GM21360 (cell line): ENCODE measurements around the gene HDAC5.
"Not testable (repeated sequence)": the region's sequence is repeated elsewhere in the genome, so short reads cannot be mapped to it uniquely, and the experiment has no call there.

Experiments
- ATAC-seq: cut with Tn5 transposase; IDR thresholded peaks from one replicate; pipeline ENCODE4 v1.9.1; 2021; ENCODE audit warnings: mild to moderate bottlenecking, moderate library complexity; ENCODE audit not compliant: unreplicated experiment

The HDAC5 gene

DNA sequence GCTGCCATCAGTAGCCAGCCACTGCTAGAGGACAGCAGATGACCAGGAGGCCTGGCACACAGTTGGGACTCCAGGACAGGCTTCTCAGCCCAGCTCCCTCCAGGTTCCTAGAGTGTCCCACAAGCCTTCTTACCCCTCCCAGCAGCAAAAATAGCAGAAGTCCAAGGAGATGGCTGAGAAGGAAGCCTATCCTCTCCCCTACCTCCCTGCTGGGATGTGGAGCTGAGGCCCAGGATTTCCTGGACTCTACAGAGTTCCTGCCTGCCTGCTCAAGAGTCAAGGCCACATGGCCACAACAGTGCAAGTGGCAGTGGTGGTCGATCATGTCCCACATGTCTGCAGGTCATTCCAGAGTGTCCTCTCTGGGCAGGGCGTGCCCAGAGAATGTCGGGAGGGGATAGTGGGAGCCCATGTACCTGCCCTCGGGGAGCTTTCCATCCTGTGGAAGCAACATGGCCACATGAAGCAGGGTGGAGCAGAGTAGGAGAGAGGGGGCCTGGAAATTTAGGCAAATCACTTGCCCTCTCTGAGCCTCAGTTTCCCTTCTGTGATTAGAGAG lies 10.6 kb upstream of the HDAC5 start:
- ATAC-seq: no peak

DNA sequence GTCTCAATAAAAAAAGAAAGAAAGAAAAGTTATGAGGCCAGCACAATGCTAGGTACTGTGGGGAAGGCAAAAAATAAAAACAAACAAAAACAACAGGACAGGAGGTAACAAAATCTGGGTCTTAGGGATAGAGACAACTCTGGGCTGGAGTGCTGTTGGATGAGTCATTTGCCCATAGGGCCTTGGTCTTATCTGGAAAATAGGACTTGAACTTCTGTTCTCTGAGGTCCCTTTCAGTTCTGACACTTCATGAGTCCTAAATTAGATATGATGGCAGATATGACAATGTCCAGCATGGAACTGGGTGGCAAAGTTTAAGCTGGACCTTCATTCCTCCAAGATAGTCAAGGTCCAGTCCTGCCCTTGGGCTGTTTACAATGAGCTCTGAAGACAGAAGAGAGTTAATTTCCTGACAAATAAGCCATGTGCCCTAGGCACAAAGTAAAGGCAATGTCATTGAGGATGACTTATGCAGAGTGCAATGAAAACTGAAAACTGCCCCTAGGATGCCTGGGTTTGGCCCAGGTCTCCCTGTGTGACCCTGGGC lies 8.9 kb upstream of the HDAC5 start:
- no peak for ATAC-seq

DNA sequence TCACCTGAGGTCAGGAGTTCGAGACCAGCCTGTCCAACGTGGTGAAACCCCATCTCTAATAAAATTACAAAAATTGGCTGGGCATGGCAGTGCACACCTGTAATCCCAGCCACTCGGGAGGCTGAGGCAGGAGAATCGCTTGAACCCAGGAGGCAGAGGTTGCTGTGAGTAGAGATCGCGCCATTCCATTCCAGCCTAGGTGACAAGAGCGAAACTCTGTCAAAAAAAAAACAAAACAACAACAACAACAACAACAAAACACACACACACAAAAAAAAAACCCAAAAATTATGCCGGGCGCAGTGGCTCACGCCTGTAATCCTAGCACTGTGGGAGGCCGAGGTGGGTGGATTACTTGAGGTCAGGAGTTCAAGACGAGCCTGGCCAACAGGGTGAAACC lies 7.9 kb upstream of the HDAC5 start:
- not testable (repeated sequence) for ATAC-seq

DNA sequence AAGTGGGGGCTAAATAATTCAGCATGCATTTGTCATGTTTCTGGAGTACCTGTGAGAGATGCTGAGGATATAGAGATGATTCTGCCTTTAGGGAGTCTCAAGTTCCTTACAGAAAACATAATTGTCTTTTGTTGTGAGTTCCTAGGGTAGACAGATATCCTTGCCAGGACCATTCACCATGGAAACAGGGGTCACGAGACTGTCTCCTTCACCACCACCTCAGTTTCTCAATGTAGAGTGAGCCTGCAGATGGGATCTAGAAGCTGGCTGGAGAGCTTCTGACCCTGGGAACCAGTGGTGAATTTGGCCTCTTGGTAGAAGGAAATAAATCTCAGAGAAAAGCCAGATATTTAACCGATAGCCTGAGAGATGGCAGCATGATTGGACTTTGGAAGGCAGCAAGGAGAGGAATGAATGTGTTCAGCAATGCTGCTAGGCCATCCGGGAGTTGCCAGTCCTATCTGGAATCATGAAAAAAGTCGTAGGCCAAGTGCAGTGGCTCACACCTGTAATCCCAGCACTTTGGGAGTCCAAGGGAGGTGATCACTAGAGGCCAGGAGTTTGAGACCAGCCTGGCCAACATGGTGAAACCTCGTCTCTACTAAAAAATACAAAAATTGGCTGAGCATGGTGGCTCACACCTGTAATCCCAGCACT lies 7.4 kb upstream of the HDAC5 start:
- no peak for ATAC-seq

DNA sequence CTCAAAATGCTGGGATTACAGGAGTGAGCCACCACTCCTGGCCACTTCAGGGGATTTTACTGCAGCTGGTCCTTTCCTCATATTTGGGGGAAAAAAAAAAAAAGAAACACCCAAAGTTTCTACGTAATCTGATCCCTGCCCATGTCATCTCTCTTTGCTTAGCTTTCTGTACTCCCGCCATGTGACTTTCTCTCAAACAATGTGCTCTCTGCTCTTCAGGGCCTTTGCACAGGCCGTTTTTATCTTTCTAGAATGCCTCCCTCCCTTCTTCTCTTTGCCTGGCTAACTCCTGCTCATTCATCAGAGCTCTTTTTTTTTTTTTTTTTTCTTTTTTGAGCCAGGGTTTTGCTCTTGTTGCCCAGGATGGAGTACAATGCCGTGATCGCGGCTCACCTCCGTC lies 4.9 kb upstream of the HDAC5 start:
- no peak for ATAC-seq

DNA sequence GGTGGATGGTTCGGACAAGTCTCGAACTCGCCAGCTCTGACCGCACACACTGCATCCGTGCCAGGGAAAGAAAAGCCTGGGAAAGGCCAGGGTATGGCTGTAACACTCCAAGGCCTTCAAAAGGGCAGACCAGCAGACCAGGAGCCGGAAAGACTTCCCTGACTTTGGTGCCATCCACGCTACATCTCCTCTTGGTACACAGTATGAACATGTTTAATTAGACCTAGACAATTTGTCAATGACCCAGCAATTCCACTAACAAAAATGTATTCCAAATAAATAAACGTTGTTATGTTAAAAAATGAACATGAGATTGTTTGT lies 637 bp upstream of the HDAC5 start:
- ATAC-seq: no peak

DNA sequence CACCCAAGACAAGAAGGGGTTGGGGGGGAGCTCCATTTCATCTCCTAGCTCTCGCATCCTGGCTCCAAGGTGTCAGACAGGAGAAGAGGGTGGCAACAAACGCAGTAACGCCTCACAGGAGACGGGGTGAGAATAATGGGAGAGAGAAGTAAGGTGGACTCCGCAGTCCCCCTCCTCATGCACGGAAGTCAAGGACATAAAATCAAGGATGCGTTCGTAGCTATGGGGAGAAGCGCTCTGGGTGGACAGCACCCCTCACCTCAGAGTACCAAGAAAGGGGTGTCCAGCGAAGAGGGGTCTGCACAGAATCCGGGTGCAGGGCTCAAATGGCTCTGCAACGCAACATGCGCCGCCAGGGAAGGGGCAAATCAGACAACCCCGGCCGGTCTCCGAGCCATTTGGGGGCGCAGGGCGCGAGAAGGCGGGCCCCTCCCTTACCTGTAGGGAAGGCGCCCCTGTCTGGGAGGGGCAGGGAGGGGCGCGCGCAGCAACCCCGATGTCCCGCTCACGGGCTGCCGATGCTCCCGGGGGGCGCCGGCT lies 555 bp downstream of the HDAC5 start:
- peak; percentile 5 for ATAC-seq

DNA sequence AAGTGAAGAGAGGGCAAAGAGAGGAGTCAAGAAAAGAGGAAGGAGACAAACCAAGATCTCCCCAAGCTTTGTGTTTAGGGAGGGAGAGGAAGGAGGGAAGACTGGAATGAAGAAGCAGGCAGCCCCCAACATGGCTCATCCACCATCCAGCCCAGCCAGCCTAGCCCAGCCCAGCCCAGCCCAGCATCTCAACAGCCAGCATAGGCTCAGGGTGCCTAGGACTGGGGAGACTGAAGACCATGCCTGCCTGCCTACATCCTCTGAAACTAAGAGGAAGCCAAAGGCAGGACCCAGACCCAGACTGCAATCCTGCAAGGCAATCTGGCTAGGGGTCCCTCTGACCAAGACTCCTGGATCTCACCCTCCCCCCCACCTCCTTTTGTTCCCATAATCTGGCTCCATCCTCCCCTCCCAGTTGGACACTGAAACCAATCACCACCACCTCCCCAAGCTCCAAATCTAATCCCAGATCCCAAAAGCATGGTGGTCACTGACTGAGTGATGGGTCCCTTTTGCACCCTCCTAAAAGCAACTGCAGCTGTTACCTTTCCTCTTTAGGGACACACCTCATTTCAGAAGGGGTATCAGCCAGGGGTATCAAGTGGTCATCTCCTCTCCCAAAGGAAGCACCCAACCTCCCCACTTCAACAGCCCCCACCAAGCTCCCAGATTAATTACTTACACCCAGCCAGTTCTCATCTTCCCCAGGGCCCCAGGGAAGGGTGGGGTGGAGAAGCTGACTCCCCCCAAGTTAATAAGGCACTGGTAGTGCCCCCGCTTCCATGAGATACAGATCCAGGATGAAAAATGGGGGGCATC lies 1.2 kb downstream of the HDAC5 start:
- no peak for ATAC-seq

DNA sequence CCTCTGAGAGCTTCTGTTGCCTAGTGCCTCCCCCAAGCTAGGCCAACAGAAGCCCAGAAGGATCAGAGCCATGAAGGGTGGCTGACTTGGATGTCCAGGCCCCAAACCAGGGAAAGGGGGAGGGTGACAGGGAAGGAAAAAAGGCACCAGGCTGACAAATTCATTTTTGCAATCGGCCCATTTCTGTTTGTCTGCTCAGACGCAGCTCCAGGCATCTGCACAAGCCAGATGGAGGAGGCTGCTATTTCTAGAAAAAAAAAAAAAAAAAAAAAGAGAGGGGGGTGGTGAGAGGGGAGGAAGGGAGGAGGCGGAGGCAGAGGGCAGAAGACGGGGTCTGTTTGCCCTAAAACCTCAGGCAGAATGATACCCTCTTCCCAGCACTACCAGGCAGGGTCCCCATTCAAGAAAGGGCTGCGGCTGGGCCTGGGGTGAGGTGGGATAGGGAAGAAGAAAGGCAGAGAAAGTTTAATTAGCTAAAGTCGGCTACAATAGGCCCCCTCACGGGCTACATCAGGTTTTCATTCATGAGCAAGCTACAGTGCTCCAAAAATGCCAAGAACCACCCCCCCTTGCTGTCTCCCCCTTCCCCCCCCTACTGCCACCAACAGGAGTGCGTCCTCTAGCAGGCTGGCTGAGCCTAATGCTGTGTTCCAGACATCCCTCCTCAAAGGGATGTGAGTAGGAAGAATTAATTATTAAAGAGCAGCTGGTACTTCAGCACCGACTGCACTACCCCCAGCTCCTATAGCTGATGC lies 2.4 kb downstream of the HDAC5 start:
- ATAC-seq: no peak

DNA sequence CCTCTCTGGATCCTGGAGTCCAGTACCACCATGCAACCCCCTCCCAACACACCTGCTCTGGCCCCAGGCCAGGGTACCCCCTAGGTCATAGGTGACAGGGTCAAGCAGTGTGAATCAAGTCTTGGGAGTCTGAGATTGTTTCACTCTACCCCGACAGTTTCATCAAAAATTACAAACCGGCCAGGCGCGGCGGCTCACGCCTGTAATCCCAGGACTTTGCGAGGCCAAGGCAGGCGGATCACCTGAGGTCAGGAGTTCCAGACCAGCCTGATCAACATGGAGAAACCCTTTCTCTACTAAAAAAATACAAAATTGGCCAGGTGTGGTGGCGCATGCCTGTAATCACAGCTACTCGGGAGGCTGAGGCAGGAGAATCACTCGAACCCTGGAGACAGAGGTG lies 3.2 kb downstream of the HDAC5 start:
- not testable (repeated sequence) for ATAC-seq

DNA sequence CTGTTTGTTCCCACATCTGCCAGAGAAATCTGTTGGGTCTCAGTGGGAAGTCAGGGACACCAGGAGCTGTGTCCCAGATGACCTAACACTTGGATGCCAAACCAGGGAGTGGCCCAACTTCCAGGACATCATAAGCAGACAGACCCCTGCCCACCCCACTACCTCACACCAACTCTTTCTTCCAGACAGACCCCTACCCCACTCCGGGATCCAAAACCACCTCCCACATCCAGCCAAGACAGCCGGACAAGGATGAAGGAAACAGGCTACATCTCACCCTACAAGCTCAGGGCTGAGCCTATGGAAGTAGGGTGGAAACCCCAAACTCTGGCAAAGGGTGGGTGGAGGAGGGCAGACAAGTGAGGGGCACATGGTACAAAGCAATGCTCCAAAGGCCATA lies 3.6 kb downstream of the HDAC5 start:
- ATAC-seq: no peak

DNA sequence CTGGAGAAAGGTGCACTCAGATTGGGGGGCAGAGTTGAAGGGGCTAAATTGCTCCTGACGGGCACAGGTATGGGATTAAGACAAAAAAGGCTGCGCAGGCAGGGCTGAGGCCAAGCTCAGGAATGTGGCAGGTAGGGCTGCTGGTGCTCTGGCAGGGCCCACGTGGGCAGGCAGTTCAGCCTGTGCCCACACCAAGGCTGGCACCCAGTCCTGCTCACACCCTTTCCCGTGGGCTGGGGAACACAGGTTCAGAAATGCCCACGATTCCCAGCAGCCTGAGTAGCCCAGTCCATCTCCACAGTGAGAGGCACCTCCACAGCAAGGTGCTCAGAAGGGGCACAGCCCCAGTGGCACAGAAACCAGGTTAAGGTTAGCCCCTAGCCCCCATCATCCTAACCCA lies 4.4 kb downstream of the HDAC5 start:
- no peak for ATAC-seq

DNA sequence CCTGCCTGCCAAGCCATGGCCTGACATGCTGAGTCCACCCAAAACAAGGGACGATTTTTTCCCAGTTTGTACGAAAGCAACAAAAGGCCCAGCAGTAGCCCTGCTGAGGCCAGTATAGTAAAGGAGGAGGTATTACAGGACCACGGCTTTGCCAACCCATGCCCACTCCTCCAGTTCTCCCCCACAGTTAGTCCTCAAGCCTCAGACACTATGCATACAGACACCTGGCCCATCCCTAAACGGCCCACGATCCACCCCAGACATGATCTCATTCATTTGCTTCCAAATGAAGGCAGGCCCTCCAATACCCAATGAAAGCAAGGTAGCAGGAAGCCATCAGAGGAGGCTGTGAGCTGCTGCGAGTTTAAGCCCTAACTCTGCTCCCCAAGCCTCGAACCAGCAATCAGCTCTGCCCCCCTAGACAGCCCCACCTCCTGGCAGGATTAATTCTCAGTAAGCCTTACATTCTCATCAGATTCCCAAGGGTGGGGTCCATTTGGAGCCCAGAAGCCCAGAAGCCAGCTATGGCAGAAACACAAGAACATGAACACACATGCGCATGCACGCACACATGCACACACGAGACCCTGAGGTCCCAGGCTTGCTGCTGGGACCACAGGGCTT lies 4.9 kb downstream of the HDAC5 start:
- no peak for ATAC-seq

DNA sequence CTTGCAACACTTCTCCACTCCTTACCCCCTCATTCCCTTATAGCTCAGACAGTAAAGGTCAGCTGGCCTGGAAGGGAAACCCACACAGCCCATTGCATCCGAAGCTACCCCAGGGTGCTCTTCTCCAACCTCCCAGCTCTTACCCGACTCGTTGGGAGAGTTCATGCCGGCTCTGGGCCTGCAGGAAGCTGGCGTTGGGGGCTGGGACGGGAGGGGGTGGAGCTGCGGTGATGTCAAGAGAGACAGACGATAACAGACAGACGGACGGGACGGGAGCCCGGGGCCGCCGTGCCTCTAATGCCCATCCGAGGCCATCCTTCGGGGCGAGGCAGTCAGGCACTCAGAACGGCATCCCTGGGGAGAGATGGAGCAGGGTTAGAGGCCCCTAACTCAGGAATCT lies 6.1 kb downstream of the HDAC5 start:
- ATAC-seq: no peak

DNA sequence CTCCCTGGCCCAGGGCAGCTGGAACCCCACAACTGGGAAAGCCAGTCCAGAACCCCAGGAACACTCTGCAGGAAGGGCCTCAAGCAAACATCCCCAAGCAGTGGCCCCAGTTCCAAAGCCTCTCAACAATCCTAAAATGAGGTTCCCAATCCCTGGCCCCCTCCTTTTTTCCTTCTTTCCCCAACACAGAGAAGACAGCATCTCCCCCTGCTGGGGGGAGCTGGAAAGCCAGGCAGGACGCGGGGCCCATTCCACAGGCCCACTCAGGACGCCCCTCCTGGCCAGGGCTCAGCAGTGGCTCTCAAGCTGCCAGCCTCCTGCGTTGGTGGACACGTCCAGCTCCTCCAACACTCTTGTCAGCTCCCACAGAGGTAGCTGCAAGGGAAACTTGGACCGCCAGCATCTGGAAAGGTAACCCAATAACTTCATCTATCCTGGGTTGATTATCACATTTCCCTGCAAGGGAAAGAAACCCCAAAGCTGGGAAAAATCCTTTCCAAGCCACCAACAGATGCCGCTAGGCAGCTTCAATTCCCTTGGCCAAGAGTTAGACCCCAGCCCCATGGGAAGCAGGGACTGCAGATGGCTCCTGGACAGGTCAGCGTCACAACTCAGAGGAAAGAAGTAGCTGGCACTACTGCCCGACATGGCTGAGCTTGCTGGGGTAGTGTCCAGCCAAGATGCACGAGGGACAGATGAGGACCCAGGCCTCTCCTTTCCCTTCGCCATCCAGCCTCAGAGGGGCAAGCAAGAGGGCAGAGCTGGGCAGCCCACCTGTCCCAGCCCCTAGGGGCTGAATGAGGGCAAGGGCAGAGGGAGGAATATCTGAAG lies 7.6 kb downstream of the HDAC5 start:
- ATAC-seq: no peak

DNA sequence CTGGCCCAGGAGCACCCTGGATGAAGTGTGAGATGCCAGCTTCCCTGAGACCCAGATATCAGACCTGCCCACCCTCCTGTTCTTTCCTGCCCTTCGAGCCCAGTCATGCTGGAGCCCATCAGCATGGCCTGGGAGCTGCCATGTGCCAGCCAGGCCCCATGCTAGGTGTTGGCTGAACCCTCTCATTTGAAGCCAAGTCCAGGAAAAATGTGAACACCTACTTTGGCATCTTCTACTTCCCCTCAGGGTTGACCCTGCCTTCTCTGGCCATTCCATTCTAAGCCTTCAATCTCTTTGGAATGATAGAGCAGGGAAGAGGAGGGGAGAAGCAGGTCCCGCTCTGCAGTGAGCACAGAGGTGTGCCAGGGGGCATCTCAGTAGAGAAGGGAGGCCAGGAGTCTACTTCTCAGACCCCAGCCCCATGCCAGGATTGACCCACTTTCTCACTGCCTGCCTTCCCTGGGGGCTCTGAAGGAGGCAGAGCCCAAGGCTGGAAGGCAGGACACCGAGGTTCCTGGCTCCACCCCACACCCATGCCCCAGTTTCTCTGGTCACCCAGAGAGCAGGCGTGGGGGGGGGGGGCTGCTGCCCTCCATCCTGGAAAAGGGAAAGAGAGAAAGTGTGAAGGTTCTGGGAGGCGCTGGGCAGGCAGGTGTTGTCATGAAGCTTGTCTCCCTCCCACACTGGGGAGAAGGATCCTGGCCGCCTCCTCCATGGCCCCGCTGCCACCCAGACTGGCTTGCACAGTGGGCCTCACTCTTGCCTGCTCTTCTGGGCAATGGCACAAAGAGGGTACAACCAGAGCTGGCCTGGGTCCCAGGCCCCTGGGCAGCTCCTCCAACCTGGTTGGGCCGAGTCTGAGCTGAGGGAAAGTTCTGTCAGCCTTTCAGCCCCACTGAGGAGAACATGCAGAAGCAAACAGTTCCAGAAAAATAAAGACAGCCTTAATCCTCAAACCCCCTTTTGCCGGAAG lies 9.3 kb downstream of the HDAC5 start:
- ATAC-seq: no peak

DNA sequence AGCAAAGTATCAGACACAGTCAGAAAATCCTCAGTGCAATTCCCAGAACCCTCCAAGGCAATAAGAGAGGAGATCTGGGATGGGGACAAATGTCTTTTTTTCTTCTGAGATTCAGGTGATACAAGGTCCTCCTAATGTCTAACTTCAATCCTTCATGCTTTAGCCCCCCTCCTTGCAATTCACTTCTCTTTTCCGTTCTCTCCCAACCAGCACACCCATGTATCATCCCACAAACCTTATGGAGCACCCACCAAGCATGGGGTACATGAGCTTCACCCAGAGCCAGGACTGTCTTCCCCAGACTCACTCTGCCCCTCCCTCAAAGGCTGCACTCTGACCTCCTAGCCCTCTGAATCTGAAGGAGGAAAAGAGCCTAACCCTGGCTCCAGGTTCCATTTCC lies 10.1 kb downstream of the HDAC5 start:
- no peak for ATAC-seq
